SK-N-SH treated with all-trans-retinoic acid at 6 μM for 48 hours (cell line): ENCODE data around the gene SVIL.

Source experiments
- ARNTL ChIP-seq: fragments of 450-650 bp; formaldehyde crosslinking; IDR thresholded peaks from 2 replicates; pipeline ENCODE4 v1.5.0; 2020; ENCODE audit warnings: low read depth, mild to moderate bottlenecking, moderate library complexity, borderline replicate concordance
- CREB5 ChIP-seq: fragments of 250-450 bp; sonication (Bioruptor Pico); IDR thresholded peaks from 2 replicates; pipeline ENCODE4 v1.5.1; 2020; ENCODE audit warnings: low read depth, mild to moderate bottlenecking, moderate library complexity
- CSRNP3 ChIP-seq: fragments of 250-450 bp; sonication (Bioruptor Pico); IDR thresholded peaks from 2 replicates; pipeline ENCODE4 v1.5.1; 2021; ENCODE audit warnings: mild to moderate bottlenecking, moderate library complexity
- ESRRG ChIP-seq: fragments of 250-450 bp; sonication (Bioruptor Pico); IDR thresholded peaks from 2 replicates; pipeline ENCODE4 v1.6.1; 2021; ENCODE audit warnings: mild to moderate bottlenecking
- OSR1 ChIP-seq: fragments of 250-450 bp; sonication (Bioruptor Pico); IDR thresholded peaks from 2 replicates; pipeline ENCODE4 v1.8.0; 2022; ENCODE audit warnings: moderate library complexity, mild to moderate bottlenecking, inconsistent platforms
- PATZ1 ChIP-seq: fragments of 250-450 bp; sonication (Bioruptor Pico); IDR thresholded peaks from 2 replicates; pipeline ENCODE4 v1.8.0; 2020; ENCODE audit warnings: mild to moderate bottlenecking, moderate library complexity, borderline replicate concordance
- POU6F1 ChIP-seq: fragments of 250-450 bp; sonication (Bioruptor Pico); IDR thresholded peaks from 2 replicates; pipeline ENCODE4 v1.8.0; 2021; ENCODE audit warnings: low read depth, mild to moderate bottlenecking, moderate library complexity, borderline replicate concordance
- PPARA ChIP-seq: fragments of 250-450 bp; sonication (Bioruptor Pico); IDR thresholded peaks from 2 replicates; pipeline ENCODE4 v1.5.0; 2020; ENCODE audit warnings: mild to moderate bottlenecking, borderline replicate concordance
- RARB ChIP-seq: fragments of 250-450 bp; sonication (Bioruptor Pico); IDR thresholded peaks from 2 replicates; pipeline ENCODE4 v1.8.0; 2021; ENCODE audit warnings: mild to moderate bottlenecking, moderate library complexity
- SNAI2 ChIP-seq: fragments of 250-450 bp; sonication (Bioruptor Pico); IDR thresholded peaks from 2 replicates; pipeline ENCODE4 v1.5.0; 2020; ENCODE audit warnings: mild to moderate bottlenecking, moderate library complexity
- TSHZ2 ChIP-seq: fragments of 250-450 bp; sonication (Bioruptor Pico); IDR thresholded peaks from 2 replicates; pipeline ENCODE4 v1.5.0; 2020; ENCODE audit warnings: mild to moderate bottlenecking, moderate library complexity
- ZC3H10 ChIP-seq: fragments of 250-450 bp; sonication (Bioruptor Pico); IDR thresholded peaks from 2 replicates; pipeline ENCODE4 v1.5.1; 2021; ENCODE audit warnings: mild to moderate bottlenecking, moderate library complexity
- ZFP3 ChIP-seq: fragments of 250-450 bp; sonication (Bioruptor Pico); IDR thresholded peaks from 2 replicates; pipeline ENCODE4 v1.5.0; 2020; ENCODE audit warnings: mild to moderate bottlenecking, moderate library complexity

- no peak for TF ChIP-seq ZC3H10 (CRISPR knock-in tag)
- no peak for TF ChIP-seq CSRNP3 (CRISPR knock-in tag)
- no peak for TF ChIP-seq CREB5 (CRISPR knock-in tag)
- TF ChIP-seq ARNTL (CRISPR knock-in tag): no peak
- no peak for TF ChIP-seq PATZ1
- no peak for TF ChIP-seq ESRRG (CRISPR knock-in tag)
- no peak for TF ChIP-seq ZFP3 (CRISPR knock-in tag)
- TF ChIP-seq PPARA (CRISPR knock-in tag): no peak
- TF ChIP-seq SNAI2: no peak
- no peak for TF ChIP-seq TSHZ2 (CRISPR knock-in tag)
- TF ChIP-seq RARB (CRISPR knock-in tag): no peak
- TF ChIP-seq POU6F1 (CRISPR knock-in tag): no peak
- no peak for TF ChIP-seq OSR1
Measured at GRCh38 chr10:29595146-29595545, 39.6 kb downstream of the SVIL start.
